Measurements from ENCODE around the gene RASGEF1B. TPM values are rescaled to one million over a fixed set of nuclear protein-coding genes. Genes with fewer than 3 reads are reported as not detected.

RASGEF1B gene
- total and polyA plus RNA-seq, 9 of the 15 experiments (the other 6 are each of a cell fraction or from before 2014, with no cell fraction given): 0.04 to 0.57 (median 0.22) TPM

DNA sequence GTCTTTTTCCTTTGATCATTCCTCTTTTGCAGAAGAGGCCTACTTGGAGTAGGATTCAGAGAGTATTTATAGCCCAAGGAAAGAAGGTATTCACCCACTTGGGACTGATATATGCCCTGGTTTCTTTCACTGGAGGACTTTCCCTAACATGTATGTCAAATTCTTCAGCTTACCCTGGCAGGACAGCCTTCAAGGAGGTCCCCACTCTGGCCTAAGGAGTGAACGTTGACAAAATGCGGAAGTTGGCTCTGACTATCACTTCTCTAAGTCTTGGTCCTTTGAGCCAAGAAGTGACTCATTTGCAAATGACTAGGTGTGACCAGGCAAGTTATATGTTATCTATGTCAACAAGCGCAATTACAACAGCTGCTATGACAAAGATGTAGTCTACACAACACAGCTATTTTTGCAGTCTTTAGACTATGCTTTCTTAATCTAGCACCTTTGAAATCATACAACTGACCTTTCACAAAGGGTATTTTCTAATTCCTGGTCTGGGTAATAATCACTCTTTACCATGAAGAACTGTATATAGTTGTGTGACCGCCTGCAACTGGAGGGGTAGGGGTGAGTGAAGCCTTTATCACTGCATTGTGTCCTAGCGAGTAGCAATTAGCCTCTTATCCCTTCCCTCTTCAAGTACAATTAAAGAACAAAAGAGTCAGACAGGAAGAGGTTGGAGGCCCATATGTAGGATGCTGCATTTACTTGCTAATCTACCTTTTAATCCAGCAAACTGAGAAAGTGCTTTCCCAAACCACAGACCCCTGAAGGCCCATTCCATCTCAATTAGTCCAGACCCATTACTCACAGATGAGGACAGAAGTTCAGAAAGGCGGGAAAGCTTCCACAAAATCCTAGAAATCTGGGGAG is 50.1 kb downstream of the RASGEF1B start (continued):
- TF ChIP-seq, protein P1, sequence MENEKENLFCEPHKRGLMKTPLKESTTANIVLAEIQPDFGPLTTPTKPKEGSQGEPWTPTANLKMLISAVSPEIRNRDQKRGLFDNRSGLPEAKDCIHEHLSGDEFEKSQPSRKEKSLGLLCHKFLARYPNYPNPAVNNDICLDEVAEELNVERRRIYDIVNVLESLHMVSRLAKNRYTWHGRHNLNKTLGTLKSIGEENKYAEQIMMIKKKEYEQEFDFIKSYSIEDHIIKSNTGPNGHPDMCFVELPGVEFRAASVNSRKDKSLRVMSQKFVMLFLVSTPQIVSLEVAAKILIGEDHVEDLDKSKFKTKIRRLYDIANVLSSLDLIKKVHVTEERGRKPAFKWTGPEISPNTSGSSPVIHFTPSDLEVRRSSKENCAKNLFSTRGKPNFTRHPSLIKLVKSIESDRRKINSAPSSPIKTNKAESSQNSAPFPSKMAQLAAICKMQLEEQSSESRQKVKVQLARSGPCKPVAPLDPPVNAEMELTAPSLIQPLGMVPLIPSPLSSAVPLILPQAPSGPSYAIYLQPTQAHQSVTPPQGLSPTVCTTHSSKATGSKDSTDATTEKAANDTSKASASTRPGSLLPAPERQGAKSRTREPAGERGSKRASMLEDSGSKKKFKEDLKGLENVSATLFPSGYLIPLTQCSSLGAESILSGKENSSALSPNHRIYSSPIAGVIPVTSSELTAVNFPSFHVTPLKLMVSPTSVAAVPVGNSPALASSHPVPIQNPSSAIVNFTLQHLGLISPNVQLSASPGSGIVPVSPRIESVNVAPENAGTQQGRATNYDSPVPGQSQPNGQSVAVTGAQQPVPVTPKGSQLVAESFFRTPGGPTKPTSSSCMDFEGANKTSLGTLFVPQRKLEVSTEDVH (IDR thresholded peaks at IDR 0.05; ENCODE audit: low read depth, partially characterized antibody): peak; percentile 44
- TF ChIP-seq PRPF4 (IDR thresholded peaks at IDR 0.05; ENCODE audit: insufficient read depth, low read depth, low read length, poor library complexity, severe bottlenecking) (no peak), U2AF1 (optimal IDR thresholded peaks at IDR 0.05; ENCODE audit: low read depth, low read length) (no peak), CBFB (CRISPR knock-in tag; IDR thresholded peaks at IDR 0.05) (no peak), KDM5B (IDR thresholded peaks at IDR 0.05; ENCODE audit: insufficient replicate concordance, low read depth, low read length) (no peak), ZNF324 (CRISPR knock-in tag; IDR thresholded peaks at IDR 0.05) (no peak), DPF2 (IDR thresholded peaks at IDR 0.05) (peak; percentile 99), ELF2 (CRISPR knock-in tag; IDR thresholded peaks at IDR 0.05) (no peak), YY1 (IDR thresholded peaks at IDR 0.05; ENCODE audit: borderline replicate concordance in 1 of 3, control insufficient read depth in 1 of 3, extremely low read depth in 1 of 3, insufficient read depth in 3 of 3, insufficient read length in 1 of 3, insufficient replicate concordance in 2 of 3, low read depth in 1 of 3, low read length in 2 of 3) (peak in 1 of 3 experiments; percentile 41), BRCA1 (IDR thresholded peaks at IDR 0.05) (no peak), BRCA1 (CRISPR knock-in tag; IDR thresholded peaks at IDR 0.05) (no peak)
- TF ChIP-seq, protein P2, sequence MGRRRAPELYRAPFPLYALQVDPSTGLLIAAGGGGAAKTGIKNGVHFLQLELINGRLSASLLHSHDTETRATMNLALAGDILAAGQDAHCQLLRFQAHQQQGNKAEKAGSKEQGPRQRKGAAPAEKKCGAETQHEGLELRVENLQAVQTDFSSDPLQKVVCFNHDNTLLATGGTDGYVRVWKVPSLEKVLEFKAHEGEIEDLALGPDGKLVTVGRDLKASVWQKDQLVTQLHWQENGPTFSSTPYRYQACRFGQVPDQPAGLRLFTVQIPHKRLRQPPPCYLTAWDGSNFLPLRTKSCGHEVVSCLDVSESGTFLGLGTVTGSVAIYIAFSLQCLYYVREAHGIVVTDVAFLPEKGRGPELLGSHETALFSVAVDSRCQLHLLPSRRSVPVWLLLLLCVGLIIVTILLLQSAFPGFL (CRISPR knock-in tag; IDR thresholded peaks at IDR 0.05): no peak
- TF ChIP-seq, protein P3, sequence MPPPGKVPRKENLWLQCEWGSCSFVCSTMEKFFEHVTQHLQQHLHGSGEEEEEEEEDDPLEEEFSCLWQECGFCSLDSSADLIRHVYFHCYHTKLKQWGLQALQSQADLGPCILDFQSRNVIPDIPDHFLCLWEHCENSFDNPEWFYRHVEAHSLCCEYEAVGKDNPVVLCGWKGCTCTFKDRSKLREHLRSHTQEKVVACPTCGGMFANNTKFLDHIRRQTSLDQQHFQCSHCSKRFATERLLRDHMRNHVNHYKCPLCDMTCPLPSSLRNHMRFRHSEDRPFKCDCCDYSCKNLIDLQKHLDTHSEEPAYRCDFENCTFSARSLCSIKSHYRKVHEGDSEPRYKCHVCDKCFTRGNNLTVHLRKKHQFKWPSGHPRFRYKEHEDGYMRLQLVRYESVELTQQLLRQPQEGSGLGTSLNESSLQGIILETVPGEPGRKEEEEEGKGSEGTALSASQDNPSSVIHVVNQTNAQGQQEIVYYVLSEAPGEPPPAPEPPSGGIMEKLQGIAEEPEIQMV (tag; conservative IDR thresholded peaks at IDR 0.05; ENCODE audit: low read depth): no peak
- TF ChIP-seq, protein P4, sequence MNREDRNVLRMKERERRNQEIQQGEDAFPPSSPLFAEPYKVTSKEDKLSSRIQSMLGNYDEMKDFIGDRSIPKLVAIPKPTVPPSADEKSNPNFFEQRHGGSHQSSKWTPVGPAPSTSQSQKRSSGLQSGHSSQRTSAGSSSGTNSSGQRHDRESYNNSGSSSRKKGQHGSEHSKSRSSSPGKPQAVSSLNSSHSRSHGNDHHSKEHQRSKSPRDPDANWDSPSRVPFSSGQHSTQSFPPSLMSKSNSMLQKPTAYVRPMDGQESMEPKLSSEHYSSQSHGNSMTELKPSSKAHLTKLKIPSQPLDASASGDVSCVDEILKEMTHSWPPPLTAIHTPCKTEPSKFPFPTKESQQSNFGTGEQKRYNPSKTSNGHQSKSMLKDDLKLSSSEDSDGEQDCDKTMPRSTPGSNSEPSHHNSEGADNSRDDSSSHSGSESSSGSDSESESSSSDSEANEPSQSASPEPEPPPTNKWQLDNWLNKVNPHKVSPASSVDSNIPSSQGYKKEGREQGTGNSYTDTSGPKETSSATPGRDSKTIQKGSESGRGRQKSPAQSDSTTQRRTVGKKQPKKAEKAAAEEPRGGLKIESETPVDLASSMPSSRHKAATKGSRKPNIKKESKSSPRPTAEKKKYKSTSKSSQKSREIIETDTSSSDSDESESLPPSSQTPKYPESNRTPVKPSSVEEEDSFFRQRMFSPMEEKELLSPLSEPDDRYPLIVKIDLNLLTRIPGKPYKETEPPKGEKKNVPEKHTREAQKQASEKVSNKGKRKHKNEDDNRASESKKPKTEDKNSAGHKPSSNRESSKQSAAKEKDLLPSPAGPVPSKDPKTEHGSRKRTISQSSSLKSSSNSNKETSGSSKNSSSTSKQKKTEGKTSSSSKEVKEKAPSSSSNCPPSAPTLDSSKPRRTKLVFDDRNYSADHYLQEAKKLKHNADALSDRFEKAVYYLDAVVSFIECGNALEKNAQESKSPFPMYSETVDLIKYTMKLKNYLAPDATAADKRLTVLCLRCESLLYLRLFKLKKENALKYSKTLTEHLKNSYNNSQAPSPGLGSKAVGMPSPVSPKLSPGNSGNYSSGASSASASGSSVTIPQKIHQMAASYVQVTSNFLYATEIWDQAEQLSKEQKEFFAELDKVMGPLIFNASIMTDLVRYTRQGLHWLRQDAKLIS (CRISPR knock-in tag; IDR thresholded peaks at IDR 0.05): peak; percentile 16; the same call in 1 of the 2 replicates
- TF ChIP-seq, protein P5, sequence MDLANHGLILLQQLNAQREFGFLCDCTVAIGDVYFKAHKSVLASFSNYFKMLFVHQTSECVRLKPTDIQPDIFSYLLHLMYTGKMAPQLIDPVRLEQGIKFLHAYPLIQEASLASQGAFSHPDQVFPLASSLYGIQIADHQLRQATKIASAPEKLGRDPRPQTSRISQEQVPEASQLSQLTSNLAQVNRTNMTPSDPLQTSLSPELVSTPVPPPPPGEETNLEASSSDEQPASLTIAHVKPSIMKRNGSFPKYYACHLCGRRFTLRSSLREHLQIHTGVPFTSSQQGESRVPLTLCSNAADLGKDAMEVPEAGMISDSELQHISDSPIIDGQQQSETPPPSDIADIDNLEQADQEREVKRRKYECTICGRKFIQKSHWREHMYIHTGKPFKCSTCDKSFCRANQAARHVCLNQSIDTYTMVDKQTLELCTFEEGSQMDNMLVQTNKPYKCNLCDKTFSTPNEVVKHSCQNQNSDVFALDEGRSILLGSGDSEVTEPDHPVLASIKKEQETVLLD (IDR thresholded peaks at IDR 0.05): no peak

Data from K562 (cell line).